ENCODE results near the gene ALOX12B.

ALOX12B gene

DNA sequence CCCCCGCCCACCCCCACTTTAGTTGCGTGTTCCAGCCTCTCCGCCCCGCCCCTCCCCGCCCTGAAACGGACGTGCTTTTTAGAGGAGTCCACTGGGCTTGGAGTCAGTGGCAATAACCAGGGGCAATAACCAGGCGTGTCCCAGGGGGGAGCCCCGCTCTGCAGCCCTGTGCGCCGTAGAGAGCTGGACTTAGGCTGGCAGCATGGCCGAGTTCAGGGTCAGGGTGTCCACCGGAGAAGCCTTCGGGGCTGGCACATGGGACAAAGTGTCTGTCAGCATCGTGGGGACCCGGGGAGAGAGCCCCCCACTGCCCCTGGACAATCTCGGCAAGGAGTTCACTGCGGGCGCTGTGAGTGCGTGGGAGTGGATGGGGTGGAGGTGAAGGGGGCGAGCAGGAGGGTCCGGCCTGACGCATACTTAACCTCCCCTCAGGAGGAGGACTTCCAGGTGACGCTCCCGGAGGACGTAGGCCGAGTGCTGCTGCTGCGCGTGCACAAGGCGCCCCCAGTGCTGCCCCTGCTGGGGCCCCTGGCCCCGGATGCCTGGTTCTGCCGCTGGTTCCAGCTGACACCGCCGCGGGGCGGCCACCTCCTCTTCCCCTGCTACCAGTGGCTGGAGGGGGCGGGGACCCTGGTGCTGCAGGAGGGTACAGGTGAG lies 48.4 kb downstream of the ALOX12B start, which contains the start of gene ALOX15B:
Gene ALOX15B, plus strand, starts transcription at position 106 of the 657 bp plus-strand sequence. Its CDS starts 97 bp downstream, at position 203.
- Histone ChIP-seq H4K5ac (ENCODE audit: low read length) (no peak within 1 kb of the TSS), H3K18ac (ENCODE audit: low read length) (no peak within 1 kb of the TSS), H3K79me2 (ENCODE audit: control insufficient read depth, insufficient read depth, low read length) (no peaks in the 10 kb centered on the region), H2BK5ac (ENCODE audit: low read length) (no peak within 1 kb of the TSS), H3K4ac (ENCODE audit: low read depth, low read length) (no peak within 1 kb of the TSS), H3K23ac (ENCODE audit: low read length) (peak within 1 kb of the TSS; percentile 24), H3K79me1 (ENCODE audit: low read length) (no peaks in the 10 kb centered on the region), H3K36me3 (ENCODE audit: control insufficient read depth, insufficient read depth, low read length) (no peaks in the 10 kb centered on the region), H3K4me2 (ENCODE audit: low read length) (peak within 1 kb of the TSS; percentile 75), H3K4me3 (ENCODE audit: low read length) (no peak within 1 kb of the TSS), H3K56ac (ENCODE audit: low read length) (peak within 1 kb of the TSS; percentile 70), H2AK5ac (ENCODE audit: low read length) (no peak within 1 kb of the TSS), H3K27ac (ENCODE audit: low read depth, low read length) (no peak within 1 kb of the TSS), H3K27me3 (ENCODE audit: insufficient read depth, low read length, poor library complexity) (no peaks in the 10 kb centered on the region), H3K9ac (ENCODE audit: low read length) (peak within 1 kb of the TSS; percentile 48), H2BK15ac (replicated peaks; ENCODE audit: low read depth) (no peak within 1 kb of the TSS), H4K8ac (ENCODE audit: low read depth, low read length) (no peak within 1 kb of the TSS), H2BK120ac (ENCODE audit: low read depth, low read length) (no peak within 1 kb of the TSS), H3K4me1 (ENCODE audit: control insufficient read depth, low read depth, low read length) (no peaks in the 10 kb centered on the region)
- no peak for DNase-seq
- no CpG with 5 or more reads among the region's 37 CpGs for WGBS (ENCODE audit: extremely low coverage, insufficient coverage, low lambda C conversion rate)

DNA sequence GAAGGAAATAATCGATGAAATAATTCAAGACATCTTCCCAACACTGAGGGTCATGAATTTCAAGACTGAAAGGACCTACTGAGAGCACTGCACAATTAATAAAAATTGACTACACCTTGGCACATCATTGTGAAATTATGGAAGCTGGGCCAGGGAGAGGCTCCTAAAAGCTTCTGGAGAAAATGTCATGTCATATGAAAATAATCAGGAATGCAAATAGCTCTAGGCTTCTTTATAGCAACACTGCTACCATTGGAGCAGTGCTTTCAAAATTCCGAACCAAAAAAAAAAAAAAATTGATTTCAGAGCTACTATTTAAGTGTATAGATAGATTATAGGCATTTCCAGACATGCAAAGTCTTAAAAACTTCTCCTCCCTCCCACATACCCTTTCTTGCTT lies 55.1 kb downstream of the ALOX12B start:
- H3K9ac ChIP-seq (ENCODE audit: low read length): no peak overlapping the region
- no peak for DNase-seq
- no peak overlapping the region for H4K5ac ChIP-seq (ENCODE audit: low read length)
- no peaks in the 10 kb centered on the region for H3K79me1 ChIP-seq (ENCODE audit: low read length)
- no CpG with 5 or more reads among the region's 2 CpGs for WGBS (ENCODE audit: extremely low coverage, insufficient coverage, low lambda C conversion rate)
- H3K27me3 ChIP-seq (ENCODE audit: insufficient read depth, low read length, poor library complexity): no peaks in the 10 kb centered on the region
- no peak overlapping the region for H2BK5ac ChIP-seq (ENCODE audit: low read length)
- no peaks in the 10 kb centered on the region for H3K36me3 ChIP-seq (ENCODE audit: control insufficient read depth, insufficient read depth, low read length)
- no peaks in the 10 kb centered on the region for H3K79me2 ChIP-seq (ENCODE audit: control insufficient read depth, insufficient read depth, low read length)
- no peak overlapping the region for H3K56ac ChIP-seq (ENCODE audit: low read length)
- H3K27ac ChIP-seq (ENCODE audit: low read depth, low read length): no peak overlapping the region
- no peak overlapping the region for H3K4ac ChIP-seq (ENCODE audit: low read depth, low read length)
- H2BK120ac ChIP-seq (ENCODE audit: low read depth, low read length): no peak overlapping the region
- H2BK15ac ChIP-seq (replicated peaks; ENCODE audit: low read depth): no peak overlapping the region
- H2AK5ac ChIP-seq (ENCODE audit: low read length): no peak overlapping the region
- H3K4me1 ChIP-seq (ENCODE audit: control insufficient read depth, low read depth, low read length): no peaks in the 10 kb centered on the region
- no peak overlapping the region for H3K23ac ChIP-seq (ENCODE audit: low read length)
- no peak overlapping the region for H3K18ac ChIP-seq (ENCODE audit: low read length)
- no peak overlapping the region for H4K8ac ChIP-seq (ENCODE audit: low read depth, low read length)
- no peak overlapping the region for H3K4me3 ChIP-seq (ENCODE audit: low read length)
- no peak overlapping the region for H3K4me2 ChIP-seq (ENCODE audit: low read length)

DNA sequence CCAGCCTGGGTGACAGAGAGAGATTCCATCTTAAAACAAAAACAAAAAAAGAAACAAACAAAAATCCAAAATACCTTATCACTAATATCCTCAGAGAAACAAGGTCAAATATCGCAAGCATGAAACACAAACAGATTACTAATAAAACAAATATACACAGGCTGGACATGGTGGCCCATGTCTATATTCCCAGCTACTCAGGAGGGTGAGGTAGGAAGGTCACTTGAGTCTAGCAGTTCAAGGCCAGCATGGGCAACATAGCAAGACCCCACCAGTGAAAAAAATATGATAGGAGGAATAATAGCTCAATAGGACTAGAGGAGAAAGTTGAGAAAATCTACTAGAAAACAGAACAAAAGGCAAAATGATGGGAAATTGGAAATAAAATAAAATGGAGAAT lies 55.6 kb downstream of the ALOX12B start:
- Histone ChIP-seq H3K27ac (ENCODE audit: low read depth, low read length) (no peak overlapping the region), H2BK5ac (ENCODE audit: low read length) (no peak overlapping the region), H2BK120ac (ENCODE audit: low read depth, low read length) (no peak overlapping the region), H3K36me3 (ENCODE audit: control insufficient read depth, insufficient read depth, low read length) (no peaks in the 10 kb centered on the region), H3K18ac (ENCODE audit: low read length) (no peak overlapping the region), H3K79me2 (ENCODE audit: control insufficient read depth, insufficient read depth, low read length) (no peaks in the 10 kb centered on the region), H2AK5ac (ENCODE audit: low read length) (no peak overlapping the region), H4K8ac (ENCODE audit: low read depth, low read length) (no peak overlapping the region), H2BK15ac (replicated peaks; ENCODE audit: low read depth) (no peak overlapping the region), H3K56ac (ENCODE audit: low read length) (no peak overlapping the region), H3K4me3 (ENCODE audit: low read length) (no peak overlapping the region), H3K4me1 (ENCODE audit: control insufficient read depth, low read depth, low read length) (no peaks in the 10 kb centered on the region), H3K4me2 (ENCODE audit: low read length) (no peak overlapping the region), H3K4ac (ENCODE audit: low read depth, low read length) (no peak overlapping the region), H3K79me1 (ENCODE audit: low read length) (no peaks in the 10 kb centered on the region), H3K27me3 (ENCODE audit: insufficient read depth, low read length, poor library complexity) (no peaks in the 10 kb centered on the region), H3K23ac (ENCODE audit: low read length) (no peak overlapping the region), H3K9ac (ENCODE audit: low read length) (no peak overlapping the region), H4K5ac (ENCODE audit: low read length) (no peak overlapping the region)
- no peak for DNase-seq
- no CpG with 5 or more reads among the region's 1 CpG for WGBS (ENCODE audit: extremely low coverage, insufficient coverage, low lambda C conversion rate)

DNA sequence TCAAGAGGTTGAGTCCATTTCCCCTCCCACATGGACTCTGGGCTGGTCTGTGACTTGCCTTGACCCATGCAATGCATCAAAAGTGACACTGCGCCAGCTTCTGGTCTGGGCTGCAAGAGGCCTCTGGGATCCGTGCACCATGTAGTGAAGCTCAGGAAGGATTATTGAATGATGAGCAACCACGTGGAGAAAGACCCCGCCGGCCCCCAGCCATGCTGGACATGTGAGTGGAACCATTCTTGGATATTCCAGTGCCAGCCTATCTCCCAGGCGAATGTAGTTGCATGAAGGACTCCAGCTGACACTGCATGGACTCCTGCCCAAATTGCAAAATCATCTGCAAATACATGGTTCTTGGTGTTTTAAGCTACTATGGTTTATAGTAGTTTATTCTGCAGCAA lies 56.3 kb downstream of the ALOX12B start:
- Histone ChIP-seq H2BK5ac (ENCODE audit: low read length) (no peak overlapping the region), H3K23ac (ENCODE audit: low read length) (no peak overlapping the region), H2AK5ac (ENCODE audit: low read length) (no peak overlapping the region), H4K8ac (ENCODE audit: low read depth, low read length) (no peak overlapping the region), H3K27ac (ENCODE audit: low read depth, low read length) (no peak overlapping the region), H3K18ac (ENCODE audit: low read length) (no peak overlapping the region), H3K4me2 (ENCODE audit: low read length) (no peak overlapping the region), H3K36me3 (ENCODE audit: control insufficient read depth, insufficient read depth, low read length) (no peaks in the 10 kb centered on the region), H3K9ac (ENCODE audit: low read length) (no peak overlapping the region), H3K4me1 (ENCODE audit: control insufficient read depth, low read depth, low read length) (no peaks in the 10 kb centered on the region), H3K27me3 (ENCODE audit: insufficient read depth, low read length, poor library complexity) (no peaks in the 10 kb centered on the region), H3K4ac (ENCODE audit: low read depth, low read length) (no peak overlapping the region), H3K56ac (ENCODE audit: low read length) (no peak overlapping the region), H4K5ac (ENCODE audit: low read length) (no peak overlapping the region), H2BK15ac (replicated peaks; ENCODE audit: low read depth) (no peak overlapping the region), H3K4me3 (ENCODE audit: low read length) (no peak overlapping the region), H3K79me2 (ENCODE audit: control insufficient read depth, insufficient read depth, low read length) (no peaks in the 10 kb centered on the region), H2BK120ac (ENCODE audit: low read depth, low read length) (no peak overlapping the region), H3K79me1 (ENCODE audit: low read length) (no peaks in the 10 kb centered on the region)
- no peak for DNase-seq
- WGBS (ENCODE audit: extremely low coverage, insufficient coverage, low lambda C conversion rate): no CpG with 5 or more reads among the region's 6 CpGs

DNA sequence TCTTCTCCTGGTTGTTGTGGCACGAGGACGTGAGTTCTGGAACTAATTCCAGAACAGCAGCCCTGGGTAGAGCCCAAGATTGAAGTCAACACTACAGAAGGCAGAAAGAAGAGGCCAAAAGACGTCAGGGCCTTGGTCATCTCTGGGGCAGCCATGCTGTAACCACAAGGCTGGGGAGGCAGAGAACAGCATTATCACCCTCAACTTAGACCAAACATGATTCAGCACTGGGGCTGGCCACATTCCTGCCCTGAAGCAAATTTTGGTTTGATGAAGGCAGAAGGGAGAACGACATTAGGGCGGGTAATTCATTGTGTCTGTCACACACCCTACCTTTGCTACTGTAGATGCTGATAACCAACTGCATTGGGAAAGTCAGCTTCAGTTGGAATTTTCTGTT lies 58.4 kb downstream of the ALOX12B start:
- H3K79me2 ChIP-seq (ENCODE audit: control insufficient read depth, insufficient read depth, low read length): no peaks in the 10 kb centered on the region
- H3K56ac ChIP-seq (ENCODE audit: low read length): no peak overlapping the region
- no peak overlapping the region for H3K27ac ChIP-seq (ENCODE audit: low read depth, low read length)
- H3K4me1 ChIP-seq (ENCODE audit: control insufficient read depth, low read depth, low read length): no peaks in the 10 kb centered on the region
- peak; percentile 30 for DNase-seq
- H3K9ac ChIP-seq (ENCODE audit: low read length): no peak overlapping the region
- H2BK15ac ChIP-seq (replicated peaks; ENCODE audit: low read depth): no peak overlapping the region
- no peak overlapping the region for H4K8ac ChIP-seq (ENCODE audit: low read depth, low read length)
- H3K27me3 ChIP-seq (ENCODE audit: insufficient read depth, low read length, poor library complexity): no peaks in the 10 kb centered on the region
- H3K79me1 ChIP-seq (ENCODE audit: low read length): no peaks in the 10 kb centered on the region
- H3K23ac ChIP-seq (ENCODE audit: low read length): no peak overlapping the region
- no peak overlapping the region for H2BK5ac ChIP-seq (ENCODE audit: low read length)
- H3K4me2 ChIP-seq (ENCODE audit: low read length): no peak overlapping the region
- no peak overlapping the region for H3K18ac ChIP-seq (ENCODE audit: low read length)
- H3K36me3 ChIP-seq (ENCODE audit: control insufficient read depth, insufficient read depth, low read length): no peaks in the 10 kb centered on the region
- no peak overlapping the region for H3K4ac ChIP-seq (ENCODE audit: low read depth, low read length)
- H3K4me3 ChIP-seq (ENCODE audit: low read length): no peak overlapping the region
- H4K5ac ChIP-seq (ENCODE audit: low read length): no peak overlapping the region
- H2AK5ac ChIP-seq (ENCODE audit: low read length): no peak overlapping the region
- WGBS (ENCODE audit: extremely low coverage, insufficient coverage, low lambda C conversion rate): no CpG with 5 or more reads among the region's 5 CpGs
- H2BK120ac ChIP-seq (ENCODE audit: low read depth, low read length): no peak overlapping the region

Measured in mesendoderm (in vitro differentiated cells).